GM12874 (cell line): ENCODE measurements around the gene ZNF428.

ENCODE experiments used
- TF ChIP-seq, protein P1 (sequence below): IDR thresholded peaks from 2 replicates; pipeline ENCODE4 v1.5.1; 2011; ENCODE audit warnings: low read depth, mild to moderate bottlenecking, control low read depth, low read length, moderate library complexity; ENCODE audit not compliant: insufficient read depth

ZNF428 gene

GRCh38 chr19:43574424-43575155 lies 44.8 kb downstream of the ZNF428 start:
- TF ChIP-seq, protein P1, sequence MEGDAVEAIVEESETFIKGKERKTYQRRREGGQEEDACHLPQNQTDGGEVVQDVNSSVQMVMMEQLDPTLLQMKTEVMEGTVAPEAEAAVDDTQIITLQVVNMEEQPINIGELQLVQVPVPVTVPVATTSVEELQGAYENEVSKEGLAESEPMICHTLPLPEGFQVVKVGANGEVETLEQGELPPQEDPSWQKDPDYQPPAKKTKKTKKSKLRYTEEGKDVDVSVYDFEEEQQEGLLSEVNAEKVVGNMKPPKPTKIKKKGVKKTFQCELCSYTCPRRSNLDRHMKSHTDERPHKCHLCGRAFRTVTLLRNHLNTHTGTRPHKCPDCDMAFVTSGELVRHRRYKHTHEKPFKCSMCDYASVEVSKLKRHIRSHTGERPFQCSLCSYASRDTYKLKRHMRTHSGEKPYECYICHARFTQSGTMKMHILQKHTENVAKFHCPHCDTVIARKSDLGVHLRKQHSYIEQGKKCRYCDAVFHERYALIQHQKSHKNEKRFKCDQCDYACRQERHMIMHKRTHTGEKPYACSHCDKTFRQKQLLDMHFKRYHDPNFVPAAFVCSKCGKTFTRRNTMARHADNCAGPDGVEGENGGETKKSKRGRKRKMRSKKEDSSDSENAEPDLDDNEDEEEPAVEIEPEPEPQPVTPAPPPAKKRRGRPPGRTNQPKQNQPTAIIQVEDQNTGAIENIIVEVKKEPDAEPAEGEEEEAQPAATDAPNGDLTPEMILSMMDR: no peak

DNA sequence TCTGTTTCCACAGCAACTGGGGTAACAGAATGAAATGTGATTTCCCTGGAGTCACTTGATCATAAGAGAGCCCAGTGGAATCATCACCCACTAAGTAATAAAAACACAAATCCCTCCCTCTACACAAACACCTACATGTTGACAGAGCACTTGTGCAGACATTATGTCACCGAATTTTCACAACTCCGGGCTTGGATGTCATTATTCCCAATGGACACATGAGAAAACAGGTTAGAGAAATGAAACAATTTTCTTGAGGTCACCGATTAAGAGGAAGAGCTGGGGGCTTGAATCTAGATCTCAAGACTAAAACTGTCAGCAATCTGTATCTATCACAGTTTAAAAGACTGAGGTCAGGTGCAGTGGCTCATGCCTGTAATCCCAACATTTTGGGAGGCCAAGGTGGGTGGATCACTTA lies 47.2 kb downstream of the ZNF428 start:
- TF ChIP-seq, protein P1: no peak

DNA sequence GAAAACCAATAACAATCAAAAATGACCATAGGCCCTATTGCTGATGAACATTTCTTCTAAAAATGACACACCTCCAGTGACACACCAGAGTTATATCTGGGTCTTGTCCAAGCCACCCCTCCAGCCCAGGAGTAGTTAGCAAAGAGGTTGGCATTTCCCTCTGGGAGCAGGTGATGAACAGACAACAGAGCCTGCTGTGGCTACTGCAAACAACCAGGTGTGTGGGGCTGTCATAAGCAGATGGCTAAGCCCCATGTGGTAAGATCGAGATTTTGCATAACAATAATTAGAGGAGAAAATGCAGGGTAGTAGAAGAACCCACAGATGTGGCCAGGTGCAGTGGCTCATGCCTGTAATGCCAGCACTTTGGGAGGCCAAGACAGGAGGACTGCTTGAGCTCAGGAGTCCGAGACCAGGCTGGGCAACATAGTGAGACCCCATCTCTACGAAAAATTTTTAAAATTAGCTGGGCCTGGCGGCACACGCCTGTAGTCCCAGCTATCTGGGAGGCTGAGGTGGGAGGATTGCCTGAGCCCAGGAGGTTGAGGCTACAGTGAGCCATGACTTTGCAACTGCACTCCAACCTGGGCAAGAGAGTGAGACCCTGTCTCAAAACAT lies 49.1 kb downstream of the ZNF428 start:
- TF ChIP-seq, protein P1: no peak

GRCh38 chr19:43569657-43570056 lies 49.8 kb downstream of the ZNF428 start:
- TF ChIP-seq, protein P1: no peak

DNA sequence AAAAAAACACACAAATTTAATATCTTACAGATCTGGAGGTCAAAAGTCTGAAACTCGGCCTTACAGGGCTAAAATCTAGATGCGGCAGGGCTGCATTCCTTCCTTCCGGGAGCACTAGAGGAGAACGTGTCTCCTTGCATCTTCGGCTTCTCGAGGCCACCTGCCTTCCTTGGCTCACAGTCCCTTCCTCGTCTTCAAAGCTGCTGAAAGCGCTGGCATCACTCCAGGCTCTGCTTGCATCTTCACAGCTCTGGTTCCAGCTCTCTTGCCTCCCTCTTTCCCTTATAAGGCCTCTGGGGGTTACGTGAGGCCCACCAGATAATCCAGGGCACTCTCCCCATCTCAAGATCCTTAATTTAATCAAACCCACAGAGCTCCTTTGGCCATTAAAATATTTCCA lies 54.6 kb downstream of the ZNF428 start:
- TF ChIP-seq, protein P1: no peak

GRCh38 chr19:43563816-43564457 lies 55.5 kb downstream of the ZNF428 start:
- TF ChIP-seq, protein P1: no peak

- TF ChIP-seq, protein P1: no peak
These were observed 56.7 kb downstream of the ZNF428 start for GRCh38 chr19:43562698-43563241.
